Esophagus squamous epithelium (tissue), 4 donors: ENCODE measurements around the gene OPN4.

ENCODE experiments used
- CTCF ChIP-seq, 6 experiments: fragments of 450-650 bp in 4 of 6; fragments of 200-600 bp in 2 of 6; sonication (generic) in 2 of 6; IDR thresholded peaks; one replicate each; pipeline ENCODE4 v1.5.1; 2016 to 2019; ENCODE audit warnings: antibody characterized with exemption in 6 of 6, mild to moderate bottlenecking in 4 of 6, moderate library complexity in 4 of 6
- POLR2A ChIP-seq, 4 donors: fragments of 450-650 bp; IDR thresholded peaks; one replicate each; pipeline ENCODE4 v1.6.1; 2017; ENCODE audit warnings: antibody characterized with exemption in 4 of 4, mild to moderate bottlenecking in 4 of 4, moderate library complexity in 3 of 4

- TF ChIP-seq POLR2A (IDR thresholded peaks at IDR 0.05) (no peak), CTCF (IDR thresholded peaks at IDR 0.05) (no peak)
Observed at GRCh38 chr10:86636311-86636710, 18.0 kb upstream of the OPN4 start.
